GM18508 (cell line): ENCODE results near the gene TENM4.

Experiments used
- ATAC-seq: cut with Tn5 transposase; IDR thresholded peaks from one replicate; pipeline ENCODE4 v1.9.1; 2021; ENCODE audit warnings: moderate number of reproducible peaks; ENCODE audit not compliant: insufficient read depth, unreplicated experiment

TENM4 gene

GRCh38 chr11:79358258-79358657, 82.6 kb downstream of the TENM4 start:
- ATAC-seq, result no peak

- no peak for ATAC-seq
Observed at GRCh38 chr11:79353706-79354105, 87.1 kb downstream of the TENM4 start.

GRCh38 chr11:79352349-79352703, 88.5 kb downstream of the TENM4 start:
- ATAC-seq, result no peak

- ATAC-seq, result no peak
Observed at GRCh38 chr11:79348976-79349682, 91.7 kb downstream of the TENM4 start.

DNA sequence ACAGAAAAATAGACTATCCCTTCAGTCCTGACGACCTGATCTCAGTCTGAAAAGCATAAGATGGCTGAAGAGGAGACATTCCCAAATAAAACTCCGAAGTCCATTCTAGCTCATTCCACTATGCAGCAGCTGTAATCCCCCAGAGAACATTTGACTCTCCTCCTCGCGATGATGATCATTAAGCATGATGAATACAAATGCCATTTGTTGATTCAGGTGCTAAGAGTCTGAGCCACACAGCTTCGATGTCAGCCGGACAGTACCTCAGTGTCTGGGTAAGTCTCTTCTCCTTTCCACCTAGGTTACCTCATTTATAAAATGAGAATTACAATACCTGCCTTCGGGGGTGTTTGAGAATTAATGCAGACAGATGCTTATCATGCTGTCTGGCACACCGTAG, 94.8 kb downstream of the TENM4 start:
- no peak for ATAC-seq

DNA sequence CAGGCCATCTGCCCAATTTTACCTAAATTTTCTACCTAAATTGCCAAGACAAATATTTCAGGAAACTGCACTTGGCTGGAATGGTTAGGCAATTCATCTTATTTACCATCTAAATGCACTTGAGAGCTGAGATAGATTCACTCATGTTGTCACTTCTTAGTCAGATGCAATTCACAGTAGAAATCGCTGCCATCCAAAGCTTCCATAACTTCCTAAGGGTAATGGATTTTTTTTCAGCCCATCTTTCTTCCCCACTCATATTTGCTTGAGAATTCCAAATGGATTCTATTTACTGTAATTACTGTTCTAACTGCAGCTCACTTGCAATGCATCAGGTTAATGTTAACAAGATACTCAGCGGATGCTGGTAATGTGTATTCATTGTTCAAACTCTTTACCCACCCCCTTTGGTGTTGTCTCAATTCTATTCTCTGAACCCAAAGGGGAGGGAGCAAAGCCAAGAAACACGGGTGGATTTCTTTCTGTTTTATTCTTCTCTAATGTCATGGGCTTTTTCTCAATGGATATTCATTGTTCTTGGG, 96.0 kb downstream of the TENM4 start:
- ATAC-seq, result no peak

GRCh38 chr11:79342686-79343085, 98.1 kb downstream of the TENM4 start:
- ATAC-seq, result no peak

- no peak for ATAC-seq
Observed at GRCh38 chr11:79342236-79342635, 98.6 kb downstream of the TENM4 start.

DNA sequence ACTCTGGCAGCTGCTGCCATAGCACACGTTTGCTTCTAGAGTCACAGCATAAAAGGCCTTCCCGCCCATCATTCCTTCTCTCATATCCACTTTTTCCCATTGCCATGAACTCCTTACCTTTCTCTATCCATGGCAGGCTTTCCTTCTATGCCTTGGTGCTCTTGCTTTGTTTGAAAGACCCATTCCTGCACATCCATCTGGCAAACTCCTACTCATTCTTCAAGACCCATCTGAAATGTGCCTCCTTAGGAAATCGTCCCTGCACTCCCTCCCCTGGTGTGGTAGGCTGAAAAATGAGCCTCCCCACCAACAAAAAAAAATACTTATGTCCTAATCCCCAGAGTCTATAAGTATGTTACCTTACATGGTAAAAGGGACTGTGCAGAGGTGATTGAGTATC, 100.3 kb downstream of the TENM4 start:
- ATAC-seq, result no peak

GRCh38 chr11:79336797-79337517, 103.9 kb downstream of the TENM4 start:
- ATAC-seq, result no peak

GRCh38 chr11:79335681-79336080, 105.1 kb downstream of the TENM4 start:
- ATAC-seq, result no peak

- no peak for ATAC-seq
Observed at GRCh38 chr11:79333355-79333754, 107.5 kb downstream of the TENM4 start.

- no peak for ATAC-seq
Observed at GRCh38 chr11:79332017-79332416, 108.8 kb downstream of the TENM4 start.

DNA sequence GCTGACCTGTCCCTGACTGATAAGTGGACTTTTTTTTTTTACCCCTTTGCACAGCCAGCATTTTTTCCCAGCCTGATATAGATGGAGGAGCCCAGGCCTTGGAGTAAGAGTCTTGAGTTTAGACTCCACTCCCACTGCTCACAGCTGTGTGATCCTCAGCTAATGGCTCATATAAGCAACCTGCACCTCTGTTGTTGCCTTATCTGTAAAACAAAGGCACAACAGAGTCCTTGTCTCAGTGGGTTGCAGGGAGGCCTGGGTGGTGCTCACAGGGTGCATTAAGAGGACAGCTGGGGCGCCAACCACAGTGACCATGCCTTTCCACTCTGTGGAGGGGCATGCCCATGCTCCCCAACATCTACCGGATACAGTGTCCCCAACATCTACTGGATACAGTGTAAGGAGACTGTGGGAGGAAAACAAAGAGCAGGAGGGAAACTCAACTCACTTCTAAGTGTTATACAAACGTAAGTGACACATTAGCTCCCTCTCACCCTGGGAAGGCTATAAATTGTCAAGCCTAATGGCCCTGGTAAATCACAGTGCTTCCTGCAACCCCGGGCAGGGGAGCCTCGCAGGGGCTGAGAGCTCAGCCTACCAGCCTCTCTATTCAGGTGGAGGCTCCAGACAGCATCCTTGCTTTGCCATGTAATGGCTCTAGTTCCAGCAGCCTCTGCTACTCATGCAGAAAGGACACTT, 109.5 kb downstream of the TENM4 start:
- no peak for ATAC-seq

DNA sequence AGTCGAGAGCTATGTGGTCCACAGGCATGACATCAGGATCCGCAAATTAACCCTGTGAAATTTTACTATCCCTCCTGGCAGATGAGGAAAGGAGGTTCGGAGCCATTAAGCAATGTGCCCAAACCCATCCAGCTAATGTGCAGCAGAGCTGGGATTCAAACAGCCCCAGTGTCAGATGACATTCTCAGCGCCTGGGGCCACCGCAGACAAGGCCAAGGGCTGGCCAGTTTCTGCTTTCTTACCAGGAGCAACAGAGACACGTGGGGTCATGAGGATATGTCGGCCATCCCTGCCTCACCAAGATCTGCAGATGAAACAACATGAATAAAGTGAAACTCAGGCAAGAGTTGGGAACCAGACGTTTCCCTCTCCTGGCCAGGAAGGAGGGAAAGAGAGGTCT, 110.2 kb downstream of the TENM4 start:
- ATAC-seq, result no peak

DNA sequence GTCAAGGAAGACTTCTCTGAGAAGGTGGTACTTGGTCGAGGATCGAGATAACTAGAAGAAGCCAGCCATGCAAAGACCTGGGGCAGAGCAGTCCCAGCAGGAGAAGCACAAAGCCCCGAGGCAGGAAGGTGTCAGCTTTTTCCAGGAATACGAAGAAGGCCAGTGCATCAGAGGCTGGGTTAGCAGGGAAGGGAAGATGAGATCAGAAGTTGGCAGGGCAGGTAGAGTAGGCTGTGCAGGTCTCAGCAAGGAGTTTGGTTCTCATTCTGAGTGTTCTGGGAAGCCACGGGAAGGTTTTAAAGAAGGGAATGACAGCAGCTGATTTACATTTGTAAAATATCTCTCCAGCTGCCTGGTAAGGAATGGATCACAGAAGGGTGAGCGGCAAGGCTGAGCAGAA, 111.3 kb downstream of the TENM4 start:
- no peak for ATAC-seq

DNA sequence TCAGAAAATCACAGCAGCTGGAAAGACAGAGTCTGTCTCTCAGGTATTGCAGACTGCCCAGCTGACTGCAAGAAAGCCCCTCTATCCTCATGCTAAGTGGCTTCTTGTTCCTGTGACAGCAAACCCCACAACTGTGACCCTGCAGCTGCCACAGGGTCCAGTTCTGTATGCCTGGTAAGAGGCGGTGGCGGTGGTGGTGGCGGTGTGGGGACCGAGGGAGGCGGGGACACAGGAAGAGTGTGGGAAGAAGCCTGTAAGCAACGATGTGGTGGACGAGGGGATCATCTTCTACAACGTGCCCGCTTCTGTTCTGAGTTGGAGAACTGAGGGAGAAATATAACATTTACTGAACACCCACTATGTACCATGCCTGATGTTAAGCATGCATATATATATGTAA, 112.4 kb downstream of the TENM4 start:
- ATAC-seq, result no peak

DNA sequence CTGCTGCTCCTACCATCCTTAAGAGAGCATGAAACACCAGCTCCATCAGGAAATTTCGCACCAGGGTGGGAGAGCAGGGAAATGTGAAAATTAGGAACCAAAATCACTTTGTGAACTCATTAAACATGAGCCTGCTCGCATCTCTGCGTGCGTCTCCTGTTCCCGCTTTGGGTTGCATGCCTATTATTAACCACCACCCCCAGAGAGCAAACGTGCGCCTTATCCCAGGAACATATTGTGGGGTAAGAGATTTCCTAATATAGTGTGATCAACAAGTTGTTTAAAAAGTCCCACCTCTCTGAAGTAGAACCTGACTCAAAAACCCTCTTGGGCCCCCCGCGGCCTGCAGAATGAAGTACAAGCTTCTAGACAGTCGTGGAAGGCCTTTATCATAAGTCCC, 115.0 kb downstream of the TENM4 start:
- no peak for ATAC-seq

GRCh38 chr11:79321263-79321662, 119.6 kb downstream of the TENM4 start:
- ATAC-seq, result no peak

DNA sequence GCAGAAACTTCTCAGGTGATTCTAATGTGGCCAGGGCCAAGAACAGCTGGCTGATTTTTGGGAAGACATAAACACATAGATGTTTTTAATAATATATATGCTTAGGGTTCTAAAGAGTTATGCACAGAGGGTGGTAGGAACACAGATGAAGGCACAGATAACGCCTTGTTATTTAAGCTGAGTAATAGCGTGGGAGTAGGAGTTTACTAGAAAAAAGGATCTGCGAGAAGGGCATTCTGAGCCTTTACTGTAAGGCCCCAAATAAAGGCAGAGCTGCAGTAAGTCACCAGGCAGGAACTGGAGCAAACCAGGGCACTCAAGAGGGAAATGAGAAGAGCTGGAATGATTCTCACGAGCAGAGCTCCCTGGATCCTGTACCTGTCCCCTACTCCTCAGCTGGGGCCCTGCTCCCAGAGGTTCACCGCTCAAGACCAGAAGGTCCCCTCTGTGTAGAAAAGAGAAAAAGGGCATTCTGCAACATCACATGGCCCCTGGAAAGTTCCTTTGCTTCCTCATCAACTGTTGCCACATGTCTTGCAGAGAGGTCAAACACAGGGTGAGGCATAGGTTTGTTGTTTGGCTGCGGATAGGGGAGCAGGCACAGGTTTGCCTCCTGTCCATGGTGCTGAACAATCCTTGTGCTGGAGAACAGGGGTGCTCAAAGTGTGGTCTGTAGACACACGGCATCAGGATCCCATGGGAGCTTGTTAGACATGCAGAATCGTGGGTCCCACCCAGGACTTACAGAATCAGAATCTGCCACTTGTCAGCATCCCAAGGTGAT, 125.7 kb downstream of the TENM4 start:
- ATAC-seq, result no peak

DNA sequence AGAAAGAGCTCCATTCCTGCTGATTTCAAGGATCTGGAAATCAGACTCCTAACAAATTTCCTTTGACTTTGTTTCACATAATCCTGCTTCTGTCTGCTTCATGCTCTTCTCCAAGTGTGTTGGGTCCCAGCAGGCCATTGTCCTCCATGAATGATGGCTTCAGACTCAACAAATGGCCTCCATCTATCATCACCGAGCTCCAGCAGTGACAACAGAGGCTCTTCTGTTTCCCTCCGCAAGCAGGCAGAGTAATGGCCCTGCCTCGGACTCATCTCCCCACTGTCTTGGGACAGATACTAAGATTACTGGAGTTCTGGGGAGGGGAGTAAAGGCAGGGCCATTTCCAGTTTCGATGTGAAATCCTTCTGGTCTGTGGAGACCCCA, 127.3 kb downstream of the TENM4 start:
- ATAC-seq, result no peak
